B cell (primary cell): ENCODE results near the gene KRTAP10-9. TPM values are rescaled to one million over a fixed set of nuclear protein-coding genes. Genes with fewer than 3 reads are reported as not detected.

Experiments used
- ATAC-seq: fragments of 200-7000 bp; cut with Tn5 transposase; one replicate; pipeline ENCODE4 v1.10.0; 2021; ENCODE audit warnings: low read depth, mild to moderate bottlenecking, moderate number of reproducible peaks, moderate library complexity
- CTCF ChIA-PET: fragments of 350-600 bp; sonication (Branson Sonifier 250); formaldehyde crosslinking; loops from one replicate; lab custom pipeline; 2021; ENCODE audit warnings: antibody characterized with exemption, inconsistent platforms; lab: Charles Lee
- POLR2A ChIA-PET: fragments of 350-600 bp; sonication (Branson Sonifier 250); formaldehyde crosslinking; loops from one replicate; lab custom pipeline; 2021; ENCODE audit warnings: antibody characterized with exemption; lab: Charles Lee
- DNase-seq: peaks from one replicate; pipeline ENCODE4 v3.0.0; 2013
- H2AFZ ChIP-seq: 2 replicates; pipeline ENCODE4 v1.6.1; 2012; ENCODE audit warnings: mild to moderate bottlenecking, low read depth, low read length; ENCODE audit not compliant: insufficient read depth, poor library complexity, severe bottlenecking
- H3K27ac ChIP-seq, 2 donors: 1 replicate in 1 of 2; 2 replicates in 1 of 2; pipeline ENCODE4 v1.5.1; 2012 to 2013; ENCODE audit warnings: low read length in 2 of 2, mild to moderate bottlenecking in 2 of 2, moderate library complexity in 1 of 2
- H3K27me3 ChIP-seq, 4 experiments: fragments of 200-600 bp in 1 of 4; sonication (generic) in 1 of 4; replicated peaks in 1 of 4; 1 replicate in 2 of 4; 2 replicates in 2 of 4; pipeline versions ENCODE4 v1.6.1 to v1.7.0; 2013 to 2016; ENCODE audit warnings: low read length in 3 of 4, mild to moderate bottlenecking in 2 of 4, mixed read lengths in 1 of 4, moderate library complexity in 1 of 4; ENCODE audit not compliant: insufficient read depth in 4 of 4, control insufficient read depth in 3 of 4; ENCODE audit errors: control extremely low read depth in 1 of 4
- H3K36me3 ChIP-seq, 2 experiments: replicated peaks in 1 of 2; 1 replicate in 1 of 2; 2 replicates in 1 of 2; pipeline versions ENCODE4 v1.6.1 to v1.7.1; 2013; ENCODE audit warnings: low read length in 1 of 2; ENCODE audit not compliant: insufficient read depth in 2 of 2, control insufficient read depth in 1 of 2; ENCODE audit errors: control extremely low read depth in 1 of 2, extremely low read depth in 1 of 2
- H3K4me1 ChIP-seq, 2 donors: fragments of 200-600 bp in 1 of 2; sonication (generic) in 1 of 2; 1 replicate in 1 of 2; 2 replicates in 1 of 2; pipeline versions ENCODE4 v1.5.1 to v1.6.1; 2013 to 2017; ENCODE audit warnings: low read length in 2 of 2; ENCODE audit not compliant: control insufficient read depth in 2 of 2, insufficient read depth in 2 of 2
- H3K4me2 ChIP-seq: replicated peaks from 2 replicates; pipeline ENCODE3; 2012; ENCODE audit warnings: mild to moderate bottlenecking, low read depth, low read length; ENCODE audit not compliant: poor library complexity, severe bottlenecking
- H3K4me3 ChIP-seq, 5 experiments: fragments of 200-600 bp in 1 of 5; sonication (generic) in 1 of 5; 1 replicate in 3 of 5; 2 replicates in 2 of 5; pipeline versions ENCODE4 v1.5.1 to v1.7.0; 2011 to 2016; ENCODE audit warnings: low read length in 4 of 5, mild to moderate bottlenecking in 4 of 5, low read depth in 2 of 5, control low read depth in 1 of 5, moderate library complexity in 1 of 5; ENCODE audit not compliant: insufficient read depth in 1 of 5; ENCODE audit errors: control extremely low read depth in 1 of 5, extremely low read depth in 1 of 5
- H3K79me2 ChIP-seq: fragments of 200-600 bp; sonication (generic); one replicate; pipeline ENCODE4 v1.6.0; 2016; ENCODE audit warnings: low read length; ENCODE audit not compliant: control insufficient read depth, insufficient read depth
- H3K9ac ChIP-seq: fragments of 200-600 bp; sonication (generic); 2 replicates; pipeline ENCODE4 v1.6.1; 2017; ENCODE audit warnings: mild to moderate bottlenecking, low read length, moderate library complexity
- H3K9me3 ChIP-seq, 3 donors: one replicate each; pipeline versions ENCODE4 v1.6.1 to v1.7.1; 2013; ENCODE audit warnings: low read length in 2 of 3; ENCODE audit not compliant: control insufficient read depth in 2 of 3, insufficient read depth in 1 of 3; ENCODE audit errors: control extremely low read depth in 1 of 3
- H4K20me1 ChIP-seq: 2 replicates; pipeline ENCODE4 v1.6.0; 2012; ENCODE audit warnings: mild to moderate bottlenecking, low read length; ENCODE audit not compliant: insufficient read depth, control insufficient read depth, poor library complexity, severe bottlenecking
- H3K27ac Mint-ChIP-seq: one replicate; pipeline ENCODE4 v1.8.0; 2021; ENCODE audit warnings: mixed read lengths
- H3K27me3 Mint-ChIP-seq: one replicate; pipeline ENCODE4 v1.8.0; 2021; ENCODE audit warnings: mixed read lengths
- H3K4me1 Mint-ChIP-seq: one replicate; pipeline ENCODE4 v1.8.0; 2021; ENCODE audit warnings: mixed read lengths
- H3K4me3 Mint-ChIP-seq: one replicate; pipeline ENCODE4 v1.8.0; 2021; ENCODE audit warnings: mixed read lengths
- H3K9me3 Mint-ChIP-seq: one replicate; pipeline ENCODE4 v1.8.0; 2022; ENCODE audit warnings: mixed read lengths; ENCODE audit not compliant: insufficient read depth
- EZH2 ChIP-seq: IDR thresholded peaks from 2 replicates; pipeline ENCODE4 v1.6.1; 2012; ENCODE audit warnings: borderline replicate concordance, low read depth, mild to moderate bottlenecking, moderate library complexity, low read length; ENCODE audit not compliant: insufficient read depth, poor library complexity, severe bottlenecking
- WGBS: methylation state at CpG from one replicate; pipeline ENCODE4 v1.1.5; 2013; ENCODE audit warnings: missing lambda C conversion rate; ENCODE audit not compliant: insufficient coverage; 5-methylcytosine and 5-hydroxymethylcytosine counted together
- intact Hi-C: fragments of 100-400 bp; cut with micrococcal nuclease; formaldehyde crosslinking; loops from one replicate; pipeline ENCODE4 v1.10.0; 2022
- polyA plus RNA-seq: library from polyadenylated mRNA; depleted of rRNA; stranded (reverse); fragments of >200 nt; gene quantifications from 2 replicates; pipeline ENCODE4 v1.2.3, GENCODE V29; 2012
- total RNA-seq, 2 donors: library from RNA; stranded (reverse); fragments of 120-200 nt in 1 of 2; gene quantifications; 1 replicate in 1 of 2; 2 replicates in 1 of 2; pipeline versions ENCODE4 v1.2.3 to v1.2.4, GENCODE V29; 2013 to 2022
- TF ChIP-seq, protein P1 (sequence below): fragments of 200-600 bp; IDR thresholded peaks from one replicate; pipeline ENCODE4 v1.8.0; 2022; ENCODE audit warnings: antibody characterized with exemption, mild to moderate bottlenecking

Gene KRTAP10-9
- total and polyA plus RNA-seq, 2 donors (not counting 1 experiment from before 2014, with no cell fraction given): not detected

DNA sequence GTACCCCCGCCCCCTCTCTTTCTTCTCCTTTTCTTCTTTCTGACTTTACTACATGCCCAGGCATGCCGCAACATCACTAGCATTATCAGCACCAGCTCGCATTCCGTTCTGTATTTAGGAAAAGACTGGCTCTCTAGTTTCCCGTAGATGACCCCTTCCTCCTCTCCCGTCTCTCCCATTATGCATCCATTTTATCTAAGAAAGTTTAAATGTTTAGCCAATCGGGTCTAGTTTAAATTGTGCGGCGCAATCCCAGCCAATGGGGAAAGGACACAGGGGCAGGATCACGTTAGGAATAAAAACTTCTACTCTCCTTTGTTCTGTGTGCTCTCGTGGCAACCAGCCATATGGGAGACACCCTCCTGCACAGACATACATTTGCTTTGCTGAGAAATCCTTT, 28.8 kb upstream of the KRTAP10-9 start:
- Histone ChIP-seq H3K9me3 (peaks cover 0 to 10% (median 3%) of the 10 kb centered on the region in 3 donors), H3K79me2 (no peaks in the 10 kb centered on the region), H2AFZ (no peak overlapping the region), H3K27ac (no peak overlapping the region), H3K27me3 (peaks cover 0 to 6% (median 0%) of the 10 kb centered on the region in 4 experiments), H3K4me1 (no peaks in the 10 kb centered on the region), H3K9ac (no peak overlapping the region), H4K20me1 (no peaks in the 10 kb centered on the region), H3K36me3 (no peaks in the 10 kb centered on the region), H3K4me2 (no peak overlapping the region), H3K4me3 (no peak overlapping the region)
- no peak overlapping the region for H3K27ac Mint-ChIP-seq
- ATAC-seq: no peak
- H3K4me3 Mint-ChIP-seq: no peak overlapping the region
- DNase-seq: no peak
- intact Hi-C loops: no loop called here
- 80% methylated on average over 10 of the region's 11 CpGs for WGBS
- H3K27me3 Mint-ChIP-seq: peaks cover 21% of the 10 kb centered on the region
- H3K9me3 Mint-ChIP-seq: peaks cover 4% of the 10 kb centered on the region
- TF ChIP-seq EZH2: no peak
- TF ChIP-seq, protein P1, sequence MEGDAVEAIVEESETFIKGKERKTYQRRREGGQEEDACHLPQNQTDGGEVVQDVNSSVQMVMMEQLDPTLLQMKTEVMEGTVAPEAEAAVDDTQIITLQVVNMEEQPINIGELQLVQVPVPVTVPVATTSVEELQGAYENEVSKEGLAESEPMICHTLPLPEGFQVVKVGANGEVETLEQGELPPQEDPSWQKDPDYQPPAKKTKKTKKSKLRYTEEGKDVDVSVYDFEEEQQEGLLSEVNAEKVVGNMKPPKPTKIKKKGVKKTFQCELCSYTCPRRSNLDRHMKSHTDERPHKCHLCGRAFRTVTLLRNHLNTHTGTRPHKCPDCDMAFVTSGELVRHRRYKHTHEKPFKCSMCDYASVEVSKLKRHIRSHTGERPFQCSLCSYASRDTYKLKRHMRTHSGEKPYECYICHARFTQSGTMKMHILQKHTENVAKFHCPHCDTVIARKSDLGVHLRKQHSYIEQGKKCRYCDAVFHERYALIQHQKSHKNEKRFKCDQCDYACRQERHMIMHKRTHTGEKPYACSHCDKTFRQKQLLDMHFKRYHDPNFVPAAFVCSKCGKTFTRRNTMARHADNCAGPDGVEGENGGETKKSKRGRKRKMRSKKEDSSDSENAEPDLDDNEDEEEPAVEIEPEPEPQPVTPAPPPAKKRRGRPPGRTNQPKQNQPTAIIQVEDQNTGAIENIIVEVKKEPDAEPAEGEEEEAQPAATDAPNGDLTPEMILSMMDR: no peak
- H3K4me1 Mint-ChIP-seq: no peaks in the 10 kb centered on the region
- CTCF ChIA-PET: no interaction called here
- POLR2A ChIA-PET: no interaction called here

DNA sequence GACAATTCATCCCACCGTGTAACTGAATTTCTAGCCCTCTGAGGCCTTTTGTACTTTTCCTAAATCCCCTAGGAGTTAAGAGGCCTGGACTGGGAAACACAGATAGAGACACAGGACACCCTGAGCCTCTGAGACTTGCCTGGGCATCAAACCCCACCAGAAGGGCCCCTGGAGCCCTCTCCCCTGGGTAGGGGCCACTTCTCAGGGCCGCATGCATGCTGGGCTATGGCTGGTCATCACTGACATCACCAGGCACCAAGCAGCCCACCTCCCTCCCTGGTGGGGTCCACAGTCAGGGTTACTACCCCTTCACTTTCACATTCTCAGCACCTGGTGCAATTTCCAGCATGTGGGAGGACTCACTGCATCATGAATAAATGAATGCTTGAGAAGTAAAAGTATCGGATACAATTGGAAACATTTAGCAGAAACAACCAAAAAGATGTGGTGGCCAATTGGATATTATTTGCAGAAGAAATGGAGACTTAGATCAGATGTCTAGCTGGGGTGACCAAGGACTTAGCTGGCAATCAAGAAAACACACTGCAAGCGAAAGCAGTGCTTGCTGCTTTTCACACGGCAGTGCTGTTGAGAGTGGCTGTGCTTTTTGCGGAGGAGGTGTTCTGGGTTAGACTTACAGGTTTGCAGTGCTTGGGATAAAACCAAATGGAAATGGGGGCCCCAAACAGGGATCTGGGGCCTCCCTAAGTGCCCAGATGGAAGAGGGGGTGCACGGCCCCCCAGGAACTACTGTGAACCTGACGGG, 27.4 kb upstream of the KRTAP10-9 start:
- TF ChIP-seq, protein P1: no peak
- TF ChIP-seq EZH2: no peak
- Histone ChIP-seq H3K27ac (no peak overlapping the region), H3K4me1 (no peaks in the 10 kb centered on the region), H4K20me1 (no peaks in the 10 kb centered on the region), H3K4me3 (no peak overlapping the region), H3K36me3 (no peaks in the 10 kb centered on the region), H2AFZ (no peak overlapping the region), H3K9me3 (peaks cover 0 to 19% (median 3%) of the 10 kb centered on the region in 3 donors), H3K79me2 (no peaks in the 10 kb centered on the region), H3K27me3 (peaks cover 0 to 13% (median 0%) of the 10 kb centered on the region in 4 experiments), H3K9ac (no peak overlapping the region), H3K4me2 (no peak overlapping the region)
- DNase-seq: no peak
- CTCF ChIA-PET: no interaction called here
- 85% methylated on average over 8 of the region's 8 CpGs for WGBS
- Mint-ChIP-seq H3K9me3 (peaks cover 4% of the 10 kb centered on the region), H3K27ac (no peak overlapping the region), H3K4me3 (no peak overlapping the region), H3K4me1 (no peaks in the 10 kb centered on the region), H3K27me3 (peaks cover 27% of the 10 kb centered on the region)
- POLR2A ChIA-PET: no interaction called here
- ATAC-seq: no peak
- intact Hi-C loops: no loop called here
